Keratinocyte (primary cell): ENCODE results near the gene SCN10A. TPM values are rescaled to one million over a fixed set of nuclear protein-coding genes. Genes with fewer than 3 reads are reported as not detected.

Source experiments
- DNase-seq: peaks from one replicate; pipeline ENCODE4 v3.0.0-alpha.2; 2011; ENCODE audit warnings: low read depth, missing footprints, low spot score
- FAIRE-seq: peaks from 2 replicates; lab custom pipeline; 2011; peaks lifted over from hg19 to GRCh38; lab: Jason Lieb, UNC
- H2AFZ ChIP-seq: 2 replicates; pipeline ENCODE4 v1.6.0; 2012; ENCODE audit warnings: low read length, control low read depth, inconsistent platforms; ENCODE audit not compliant: control insufficient read depth
- H3K27ac ChIP-seq: 2 replicates; pipeline ENCODE4 v1.5.1; 2011; ENCODE audit warnings: low read length; ENCODE audit not compliant: control insufficient read depth, insufficient read depth
- H3K27me3 ChIP-seq: 3 replicates; pipeline ENCODE4 v1.6.0; 2011; ENCODE audit warnings: low read length; ENCODE audit not compliant: control insufficient read depth, insufficient read depth; ENCODE audit errors: extremely low read depth
- H3K36me3 ChIP-seq, 2 experiments: 2 replicates in 1 of 2; 3 replicates in 1 of 2; pipeline ENCODE4 v1.5.1; 2011; ENCODE audit warnings: low read length in 2 of 2, mild to moderate bottlenecking in 1 of 2; ENCODE audit not compliant: control insufficient read depth in 2 of 2, insufficient read depth in 2 of 2; ENCODE audit errors: extremely low read depth in 1 of 2
- H3K4me1 ChIP-seq: 3 replicates; pipeline ENCODE4 v1.5.1; 2011; ENCODE audit warnings: low read length; ENCODE audit not compliant: control insufficient read depth, insufficient read depth; ENCODE audit errors: extremely low read depth
- H3K4me2 ChIP-seq: 3 replicates; pipeline ENCODE4 v1.6.0; 2011; ENCODE audit warnings: low read depth, low read length; ENCODE audit not compliant: control insufficient read depth, insufficient read depth; ENCODE audit errors: extremely low read depth
- H3K4me3 ChIP-seq, 3 experiments: fragments of 200-600 bp in 1 of 3; sonication (generic) in 1 of 3; 2 replicates in 2 of 3; 3 replicates in 1 of 3; pipeline ENCODE4 v1.5.1; 2011 to 2016; ENCODE audit warnings: low read length in 3 of 3, mild to moderate bottlenecking in 3 of 3, control low read depth in 2 of 3, inconsistent platforms in 1 of 3, low read depth in 1 of 3, mixed read lengths in 1 of 3, mixed run types in 1 of 3, moderate library complexity in 1 of 3; ENCODE audit not compliant: control insufficient read depth in 2 of 3, insufficient read depth in 2 of 3; ENCODE audit errors: extremely low read depth in 1 of 3
- H3K79me2 ChIP-seq: 2 replicates; pipeline ENCODE4 v1.6.0; 2012; ENCODE audit warnings: low read length; ENCODE audit not compliant: control insufficient read depth, insufficient read depth
- H3K9ac ChIP-seq: 3 replicates; pipeline ENCODE4 v1.6.0; 2011; ENCODE audit warnings: low read length; ENCODE audit not compliant: control insufficient read depth, insufficient read depth; ENCODE audit errors: extremely low read depth
- H3K9me1 ChIP-seq: 3 replicates; pipeline ENCODE4 v1.6.0; 2011; ENCODE audit warnings: low read length; ENCODE audit not compliant: control insufficient read depth, insufficient read depth; ENCODE audit errors: extremely low read depth
- H3K9me3 ChIP-seq: 2 replicates; pipeline ENCODE4 v1.5.1; 2012; ENCODE audit warnings: low read depth, low read length; ENCODE audit not compliant: control insufficient read depth
- H4K20me1 ChIP-seq: 3 replicates; pipeline ENCODE4 v1.6.0; 2011; ENCODE audit warnings: low read length; ENCODE audit not compliant: control insufficient read depth, insufficient read depth; ENCODE audit errors: extremely low read depth
- CTCF ChIP-seq, 3 experiments: IDR thresholded peaks in 1 of 3; conservative IDR thresholded peaks in 1 of 3; optimal IDR thresholded peaks in 1 of 3; 2 replicates in 2 of 3; 3 replicates in 1 of 3; pipeline versions ENCODE3 to v1.5.1; 2011; ENCODE audit warnings: low read length in 3 of 3, mild to moderate bottlenecking in 3 of 3, moderate library complexity in 2 of 3, control low read depth in 1 of 3, inconsistent platforms in 1 of 3; ENCODE audit not compliant: insufficient read depth in 2 of 3; ENCODE audit errors: extremely low read depth in 1 of 3
- EZH2 ChIP-seq: IDR thresholded peaks from one replicate; pipeline ENCODE4 v1.6.1; 2012; ENCODE audit warnings: inconsistent platforms, mild to moderate bottlenecking, low read length, moderate library complexity
- dilution Hi-C: fragments of 300-500 bp; cut with MboI; formaldehyde crosslinking; loops from one replicate; pipeline ENCODE4 v1.7.0; 2020; ENCODE audit warnings: low sequenced_read_pairs; ENCODE audit not compliant: extremely low pct_ligation_motif_present
- polyA plus RNA-seq, 5 experiments: library from polyadenylated mRNA; depleted of rRNA in 3 of 5; stranded (reverse) in 3 of 5; stranded (forward) in 1 of 5; unstranded in 1 of 5; fragments of >200 nt; gene quantifications; 1 replicate in 1 of 5; 2 replicates in 3 of 5; 3 replicates in 1 of 5; pipeline versions ENCODE4 v1.2.1 to v1.2.3, GENCODE V29; 2011 to 2012; ENCODE audit warnings: missing spikeins in 2 of 5, low read depth in 1 of 5, low replicate concordance in 1 of 5

The SCN10A gene
- polyA plus RNA-seq, 1 donor (not counting 4 experiments of a cell fraction or from before 2014, with no cell fraction given): not detected

DNA sequence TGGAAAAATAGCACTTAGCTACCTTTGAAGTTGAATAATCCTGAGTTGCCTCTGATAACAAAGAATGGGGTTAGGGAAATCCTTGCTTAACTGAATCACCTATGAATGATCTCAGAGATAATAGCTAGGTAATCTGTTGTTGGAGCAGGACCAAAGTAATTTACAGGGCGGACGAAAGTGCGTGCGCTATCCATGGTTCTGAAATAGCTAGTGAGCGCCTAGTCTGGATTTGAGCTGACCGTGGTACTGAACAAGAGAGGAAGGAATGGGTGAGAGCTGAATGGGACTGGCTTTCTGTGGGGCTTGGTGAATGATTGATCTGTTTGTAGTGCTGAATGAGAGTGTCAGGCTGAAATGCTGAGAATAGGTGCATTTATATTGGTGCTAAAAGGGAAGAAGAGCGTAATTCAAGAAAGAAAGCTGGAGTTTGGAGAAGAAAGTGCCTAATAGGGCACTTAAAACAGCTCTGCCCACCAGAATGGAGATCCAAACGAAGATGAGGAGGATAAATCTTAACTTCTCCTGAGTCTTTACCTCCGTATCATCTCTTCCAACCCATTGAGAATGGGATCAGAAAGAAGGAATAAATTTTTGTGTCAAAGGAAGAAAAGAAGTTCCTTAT lies 10.1 kb downstream of the SCN10A start:
- H4K20me1 ChIP-seq: no peaks in the 10 kb centered on the region
- no peaks in the 10 kb centered on the region for H3K36me3 ChIP-seq
- no peaks in the 10 kb centered on the region for H3K27me3 ChIP-seq
- FAIRE-seq (peak; percentile 78), DNase-seq (peak; percentile 1)
- dilution Hi-C loops: no loop called here
- no peak for TF ChIP-seq EZH2
- no peak for TF ChIP-seq CTCF (optimal IDR thresholded peaks at IDR 0.05 in 1 of 3, IDR thresholded peaks at IDR 0.05 in 1 of 3, conservative IDR thresholded peaks at IDR 0.05 in 1 of 3; ENCODE audit: extremely low read depth in 1 of 3, insufficient read depth in 2 of 3, low read length in 3 of 3)
- H3K9me3 ChIP-seq: no peaks in the 10 kb centered on the region
- H3K4me2 ChIP-seq: no peak overlapping the region
- H3K9ac ChIP-seq: no peak overlapping the region
- H3K79me2 ChIP-seq: no peaks in the 10 kb centered on the region
- H3K9me1 ChIP-seq: no peaks in the 10 kb centered on the region
- no peaks in the 10 kb centered on the region for H3K4me1 ChIP-seq
- no peak overlapping the region for H3K4me3 ChIP-seq
- no peak overlapping the region for H2AFZ ChIP-seq
- no peak overlapping the region for H3K27ac ChIP-seq

GRCh38 chr3:38805004-38805403 lies 11.0 kb downstream of the SCN10A start:
- H3K79me2 ChIP-seq: no peaks in the 10 kb centered on the region

More at GRCh38 chr3:38805004-38805403, 11.0 kb downstream of the SCN10A start:
- Histone ChIP-seq H3K27ac (no peak overlapping the region), H3K4me3 (no peak overlapping the region), H3K9me3 (no peaks in the 10 kb centered on the region), H3K4me2 (no peak overlapping the region), H3K27me3 (no peaks in the 10 kb centered on the region), H3K36me3 (no peaks in the 10 kb centered on the region), H2AFZ (no peak overlapping the region), H3K9ac (no peak overlapping the region), H3K9me1 (no peaks in the 10 kb centered on the region), H3K4me1 (no peaks in the 10 kb centered on the region), H4K20me1 (no peaks in the 10 kb centered on the region)
- TF ChIP-seq CTCF (optimal IDR thresholded peaks at IDR 0.05 in 1 of 3, IDR thresholded peaks at IDR 0.05 in 1 of 3, conservative IDR thresholded peaks at IDR 0.05 in 1 of 3; ENCODE audit: extremely low read depth in 1 of 3, insufficient read depth in 2 of 3, low read length in 3 of 3) (no peak), EZH2 (no peak)
- dilution Hi-C loops: no loop called here
- FAIRE-seq (no peak), DNase-seq (no peak)
